KMS-11 (cell line): ENCODE measurements around the gene NYAP1.
"Not testable (repeated sequence)": the region's sequence is repeated elsewhere in the genome, so short reads cannot be mapped to it uniquely, and the experiment has no call there.

ENCODE experiments used
- H2AFZ ChIP-seq: fragments of 200-600 bp; sonication (generic); 2 replicates; pipeline ENCODE4 v1.6.1; 2016; ENCODE audit warnings: antibody characterized with exemption, mixed run types, low read depth
- H3K27ac ChIP-seq: fragments of 200-600 bp; sonication (generic); 2 replicates; pipeline ENCODE4 v1.6.1; 2016; ENCODE audit warnings: mild to moderate bottlenecking, mixed run types
- H3K27me3 ChIP-seq: fragments of 200-600 bp; sonication (generic); 2 replicates; pipeline ENCODE4 v1.6.1; 2017; ENCODE audit warnings: mild to moderate bottlenecking, low read depth, mixed run types, moderate library complexity; ENCODE audit not compliant: insufficient read depth
- H3K36me3 ChIP-seq: fragments of 200-600 bp; sonication (generic); 2 replicates; pipeline ENCODE4 v1.6.1; 2017; ENCODE audit warnings: mild to moderate bottlenecking, mixed run types; ENCODE audit not compliant: insufficient read depth
- H3K4me1 ChIP-seq: fragments of 200-600 bp; sonication (generic); 2 replicates; pipeline ENCODE4 v1.6.1; 2016; ENCODE audit warnings: mild to moderate bottlenecking, low read depth, mixed run types; ENCODE audit not compliant: poor library complexity, severe bottlenecking
- H3K4me2 ChIP-seq: fragments of 200-600 bp; sonication (generic); 2 replicates; pipeline ENCODE4 v1.7.0; 2016; ENCODE audit warnings: mild to moderate bottlenecking, mixed run types
- H3K4me3 ChIP-seq: fragments of 200-600 bp; sonication (generic); IDR thresholded peaks from 2 replicates; pipeline ENCODE4 v1.6.1; 2017; ENCODE audit warnings: low read depth, low read length, mixed read lengths; ENCODE audit not compliant: insufficient read depth
- H3K79me2 ChIP-seq: fragments of 200-600 bp; sonication (generic); 2 replicates; pipeline ENCODE4 v1.6.1; 2016; ENCODE audit warnings: low read depth, mixed run types; ENCODE audit not compliant: insufficient read depth
- H3K9ac ChIP-seq: fragments of 200-600 bp; sonication (generic); 2 replicates; pipeline ENCODE4 v1.6.1; 2016; ENCODE audit warnings: mild to moderate bottlenecking, mixed run types
- H4K20me1 ChIP-seq: fragments of 200-600 bp; sonication (generic); 2 replicates; pipeline ENCODE4 v1.6.1; 2016; ENCODE audit warnings: mild to moderate bottlenecking, mixed run types; ENCODE audit not compliant: insufficient read depth
- CTCF ChIP-seq: fragments of 200-600 bp; sonication (generic); conservative IDR thresholded peaks from 2 replicates; pipeline ENCODE4 v1.6.1; 2017; ENCODE audit warnings: low read depth, mild to moderate bottlenecking, antibody characterized with exemption, low read length, moderate library complexity, mixed read lengths

The NYAP1 gene

GRCh38 chr7:100539436-100540006 lies 55.8 kb downstream of the NYAP1 start:
- peak overlapping the region; percentile 90 for H2AFZ ChIP-seq
- no peaks in the 10 kb centered on the region for H3K27me3 ChIP-seq
- peaks cover 15% of the 10 kb centered on the region for H3K4me1 ChIP-seq
- H3K79me2 ChIP-seq = no peaks in the 10 kb centered on the region
- H3K36me3 ChIP-seq = no peaks in the 10 kb centered on the region
- H3K4me3 ChIP-seq = no peak overlapping the region
- no peaks in the 10 kb centered on the region for H4K20me1 ChIP-seq
- no peak overlapping the region for H3K9ac ChIP-seq
- no peak overlapping the region for H3K27ac ChIP-seq
- no peak for TF ChIP-seq CTCF
- peak overlapping the region; percentile 70 for H3K4me2 ChIP-seq

GRCh38 chr7:100540073-100540723 lies 56.5 kb downstream of the NYAP1 start:
- Histone ChIP-seq H3K4me2 (peak overlapping the region; percentile 70), H3K4me1 (peaks cover 17% of the 10 kb centered on the region), H3K9ac (no peak overlapping the region), H3K36me3 (no peaks in the 10 kb centered on the region), H3K79me2 (no peaks in the 10 kb centered on the region), H3K27me3 (no peaks in the 10 kb centered on the region), H3K27ac (no peak overlapping the region), H2AFZ (peak overlapping the region; percentile 18; the same call in 1 of the 2 replicates), H3K4me3 (no peak overlapping the region), H4K20me1 (no peaks in the 10 kb centered on the region)
- TF ChIP-seq CTCF = no peak

- peaks cover 28% of the 10 kb centered on the region for H3K4me1 ChIP-seq
- H3K4me2 ChIP-seq, H3K4me3 ChIP-seq, H3K9ac ChIP-seq, H3K36me3 ChIP-seq, H2AFZ ChIP-seq, H3K79me2 ChIP-seq, H3K27me3 ChIP-seq, H4K20me1 ChIP-seq, H3K27ac ChIP-seq: not testable (repeated sequence)
Measured at GRCh38 chr7:100541309-100541708, 57.6 kb downstream of the NYAP1 start.

GRCh38 chr7:100543586-100543985 lies 59.9 kb downstream of the NYAP1 start:
- no peaks in the 10 kb centered on the region for H3K36me3 ChIP-seq
- H4K20me1 ChIP-seq = no peaks in the 10 kb centered on the region
- H3K79me2 ChIP-seq = no peaks in the 10 kb centered on the region
- no peak overlapping the region for H3K4me3 ChIP-seq
- no peak overlapping the region for H3K9ac ChIP-seq
- no peak overlapping the region for H3K4me2 ChIP-seq
- peaks cover 26% of the 10 kb centered on the region for H3K4me1 ChIP-seq
- H3K27ac ChIP-seq = no peak overlapping the region
- no peak for TF ChIP-seq CTCF
- H2AFZ ChIP-seq = no peak overlapping the region
- no peaks in the 10 kb centered on the region for H3K27me3 ChIP-seq

GRCh38 chr7:100544386-100544785 lies 60.7 kb downstream of the NYAP1 start:
- H3K4me1 ChIP-seq = peaks cover 26% of the 10 kb centered on the region
- H3K79me2 ChIP-seq = no peaks in the 10 kb centered on the region
- no peak overlapping the region for H3K4me3 ChIP-seq

More at GRCh38 chr7:100544386-100544785, 60.7 kb downstream of the NYAP1 start:
- H3K27me3 ChIP-seq = no peaks in the 10 kb centered on the region
- no peak for TF ChIP-seq CTCF
- no peaks in the 10 kb centered on the region for H3K36me3 ChIP-seq
- H4K20me1 ChIP-seq = no peaks in the 10 kb centered on the region
- no peak overlapping the region for H3K27ac ChIP-seq
- no peak overlapping the region for H3K9ac ChIP-seq
- H3K4me2 ChIP-seq = no peak overlapping the region
- H2AFZ ChIP-seq = no peak overlapping the region
